Measurements from ENCODE around the gene DNAJC22. TPM values are rescaled to one million over a fixed set of nuclear protein-coding genes. Genes with fewer than 3 reads are reported as not detected.

Gene DNAJC22
- total and polyA plus RNA-seq, 11 donors, result 0.08 to 4.4 (median 0.52) TPM; not detected in 4

GRCh38 chr12:49342066-49342913 lies 4.4 kb upstream of the DNAJC22 start:
- peak overlapping the region; percentile 4 to 62 (median 51) for H3K4me3 ChIP-seq
- H3K9me3 ChIP-seq, result no peaks in the 10 kb centered on the region
- peaks cover 30 to 86% (median 60%) of the 10 kb centered on the region in 9 donors for H3K27me3 ChIP-seq
- intact Hi-C loops (cut with DNase I), result loop anchor here in 2 of 10 donors (5.0 kb wide), 1 partner anchor 55 kb away; no protein-coding TSS in a partner anchor
- no peaks in the 10 kb centered on the region for H3K36me3 ChIP-seq
- TF ChIP-seq POLR2A (IDR thresholded peaks at IDR 0.05) (no peak), CTCF (IDR thresholded peaks at IDR 0.05) (peak in 11 of 12 donors; percentile 66 to 91 (median 84))
- peaks cover 12 to 53% (median 40%) of the 10 kb centered on the region in 12 donors for H3K4me1 ChIP-seq
- peak; percentile 62 to 88 (median 75) for DNase-seq
- peak; percentile 20 to 69 (median 59) for ATAC-seq
- 1 to 2% (median 1%) methylated on average over 31 to 58 of the region's 58 CpGs for WGBS, 4 donors
- H3K27ac ChIP-seq, result no peak overlapping the region

GRCh38 chr12:49342914-49343731 lies 3.6 kb upstream of the DNAJC22 start:
- no peak for TF ChIP-seq POLR2A (IDR thresholded peaks at IDR 0.05)
- TF ChIP-seq CTCF (IDR thresholded peaks at IDR 0.05), result no peak
- no peaks in the 10 kb centered on the region for H3K9me3 ChIP-seq
- peak overlapping the region in 11 of 12 donors; percentile 4 to 62 (median 53) for H3K4me3 ChIP-seq
- peaks cover 28 to 88% (median 57%) of the 10 kb centered on the region in 9 donors for H3K27me3 ChIP-seq
- no peak overlapping the region for H3K27ac ChIP-seq
- WGBS, 4 donors, result 4 to 10% (median 5%) methylated on average over 23 to 33 of the region's 33 CpGs
- ATAC-seq, result no peak
- peak in 1 of 5 donors; percentile 41 for DNase-seq
- intact Hi-C loops (cut with DNase I), result loop anchor here in 2 of 10 donors (5.0 kb wide), 1 partner anchor 56 kb away; no protein-coding TSS in a partner anchor
- H3K36me3 ChIP-seq, result no peaks in the 10 kb centered on the region
- H3K4me1 ChIP-seq, result peaks cover 12 to 59% (median 47%) of the 10 kb centered on the region in 12 donors

GRCh38 chr12:49344486-49345050 lies 2.1 kb upstream of the DNAJC22 start:
- Histone ChIP-seq H3K9me3 (no peaks in the 10 kb centered on the region), H3K36me3 (no peaks in the 10 kb centered on the region), H3K4me3 (peak overlapping the region in 7 of 12 donors; percentile 21 to 57 (median 42)), H3K4me1 (peaks cover 12 to 60% (median 50%) of the 10 kb centered on the region in 12 donors), H3K27ac (no peak overlapping the region), H3K27me3 (peaks cover 28 to 87% (median 57%) of the 10 kb centered on the region in 9 donors)
- TF ChIP-seq POLR2A (IDR thresholded peaks at IDR 0.05) (no peak), CTCF (IDR thresholded peaks at IDR 0.05) (no peak)
- intact Hi-C loops (cut with DNase I), result loop anchor here in 3 of 10 donors (5.0 kb wide), 1 partner anchor 57 kb away; no protein-coding TSS in a partner anchor
- 23 to 33% (median 27%) methylated on average over 15 of the region's 15 CpGs for WGBS, 4 donors
- ATAC-seq (no peak), DNase-seq (no peak)

Data from heart left ventricle (tissue), 16 donors.